GM18858 (cell line): ENCODE measurements around the gene LRRC45.
"Not testable (repeated sequence)": the region's sequence is repeated elsewhere in the genome, so short reads cannot be mapped to it uniquely, and the experiment has no call there.

ENCODE experiments used
- ATAC-seq: cut with Tn5 transposase; IDR thresholded peaks from one replicate; pipeline ENCODE4 v1.9.1; 2021; ENCODE audit not compliant: unreplicated experiment

Gene LRRC45

DNA sequence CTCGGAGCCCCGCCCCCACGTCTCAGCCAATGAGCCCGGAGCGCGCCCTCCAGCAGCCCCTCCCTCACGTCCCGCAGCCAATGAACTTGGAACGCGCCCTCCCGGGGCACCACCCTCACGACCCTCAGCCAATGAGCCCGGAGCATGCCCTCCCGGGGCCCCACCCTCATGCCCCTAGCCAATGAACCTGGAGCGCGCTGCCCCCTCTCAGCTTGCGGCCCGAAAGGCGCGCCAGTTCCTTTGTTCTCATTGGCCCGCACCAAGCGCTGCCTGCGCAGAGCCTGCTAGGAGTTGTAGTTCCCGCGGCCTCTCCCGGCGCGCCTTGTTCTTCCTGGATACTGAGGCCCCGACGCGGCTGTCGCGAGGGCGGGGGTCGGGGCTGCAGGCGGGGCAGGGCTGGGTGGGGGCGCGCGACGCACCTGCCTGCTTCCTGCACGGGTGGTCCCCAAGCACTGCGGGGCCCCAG lies at the start of gene LRRC45:
TSS of gene LRRC45 (plus strand) at position 325 of the 466 bp plus-strand sequence. CDS start 339 bp downstream, outside the sequence.
- peak; percentile 75 for ATAC-seq

DNA sequence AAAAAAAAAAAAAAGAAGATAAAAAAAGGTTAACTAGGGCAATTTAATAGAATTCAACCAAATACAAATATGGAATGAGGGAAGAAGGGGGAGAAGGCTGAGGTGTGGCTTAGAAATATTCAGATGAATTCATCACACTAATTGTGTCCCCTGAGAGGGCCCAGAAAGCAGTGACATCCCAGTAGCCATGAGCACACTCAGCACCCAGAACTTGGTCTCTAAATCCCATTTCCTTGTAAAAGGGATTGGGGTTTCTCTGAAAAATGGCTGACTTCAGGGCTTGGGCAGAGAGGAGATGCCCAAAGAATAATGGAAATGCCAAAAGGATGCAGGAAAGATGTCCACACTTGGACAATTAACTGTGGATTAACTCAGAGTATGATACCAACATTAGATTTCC lies 49.7 kb upstream of the LRRC45 start:
- ATAC-seq, result no peak

DNA sequence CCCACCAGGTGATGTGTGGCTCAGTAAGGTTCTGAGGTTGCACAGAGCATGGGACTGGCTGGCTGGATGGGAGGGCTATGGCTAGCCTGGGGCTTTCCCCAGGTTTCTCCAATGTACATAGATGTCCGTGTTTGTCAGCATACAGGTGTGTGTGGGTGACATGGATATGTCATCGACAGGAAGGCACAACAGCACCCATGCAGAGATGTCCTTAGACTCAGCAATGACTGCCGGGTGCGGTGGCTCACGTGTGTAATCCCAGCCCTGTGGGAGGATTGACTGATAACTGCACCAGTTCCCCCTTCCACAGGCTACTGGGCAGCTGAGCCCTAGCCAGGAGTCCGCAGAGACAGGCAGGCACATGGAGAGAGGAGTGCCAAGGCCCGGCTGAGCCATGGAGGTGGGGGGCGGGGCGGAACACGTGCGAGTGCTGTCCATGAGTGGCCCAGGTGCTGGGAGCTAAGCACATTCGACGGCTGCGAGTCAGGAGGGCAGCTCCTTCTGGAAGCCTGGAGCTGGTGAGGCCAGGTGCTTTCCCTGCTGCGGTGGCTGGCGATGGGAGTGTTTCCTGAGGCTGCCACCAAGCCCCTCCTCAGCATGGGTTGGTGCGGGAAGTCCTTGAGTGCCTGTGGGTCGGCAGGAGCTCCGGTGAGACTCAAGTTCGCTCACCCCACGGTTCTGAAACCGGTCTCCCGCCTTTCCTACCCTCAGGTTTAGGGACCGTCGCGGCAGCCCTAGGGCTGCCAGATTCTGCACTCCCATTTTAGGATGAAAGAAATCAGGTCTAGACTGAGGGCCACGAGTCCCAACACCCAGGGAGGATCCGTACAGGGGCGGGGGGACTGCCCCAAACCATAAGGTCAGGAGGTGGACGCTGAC lies 46.5 kb upstream of the LRRC45 start:
- ATAC-seq, result no peak

DNA sequence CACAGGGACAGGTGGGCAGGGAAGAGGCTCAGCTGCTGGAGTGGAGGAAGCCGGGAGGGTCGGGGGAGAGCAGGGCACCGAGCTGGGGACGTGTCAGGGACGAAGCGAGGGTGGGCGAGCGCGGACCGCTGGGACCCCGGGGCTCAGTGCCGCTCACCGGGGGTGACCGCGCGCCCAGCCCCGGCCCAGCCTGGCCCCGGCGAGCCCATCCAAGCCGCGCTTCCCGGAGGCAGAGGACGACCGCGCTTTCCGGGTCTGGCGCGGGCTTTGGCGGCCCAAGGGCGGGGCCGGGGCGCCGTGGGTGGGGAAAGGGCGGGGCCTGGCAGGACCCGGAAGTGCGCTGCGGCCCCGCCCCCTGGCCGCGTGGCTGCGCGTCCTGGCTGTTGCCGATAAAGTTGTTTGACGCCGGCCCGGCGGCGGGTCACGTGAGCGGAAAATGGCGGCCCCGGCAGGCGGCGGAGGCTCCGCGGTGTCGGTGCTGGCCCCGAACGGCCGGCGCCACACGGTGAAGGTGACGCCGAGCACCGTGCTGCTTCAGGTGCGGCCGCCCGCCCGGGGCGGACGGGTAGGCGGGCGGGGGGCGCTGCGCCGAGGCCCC lies 45.8 kb upstream of the LRRC45 start, which contains the start of gene ASPSCR1:
TSS of gene ASPSCR1 (plus strand) at position 419 of the 598 bp plus-strand sequence. CDS start at position 437, 18 bp downstream.
- peak; percentile 66 for ATAC-seq

DNA sequence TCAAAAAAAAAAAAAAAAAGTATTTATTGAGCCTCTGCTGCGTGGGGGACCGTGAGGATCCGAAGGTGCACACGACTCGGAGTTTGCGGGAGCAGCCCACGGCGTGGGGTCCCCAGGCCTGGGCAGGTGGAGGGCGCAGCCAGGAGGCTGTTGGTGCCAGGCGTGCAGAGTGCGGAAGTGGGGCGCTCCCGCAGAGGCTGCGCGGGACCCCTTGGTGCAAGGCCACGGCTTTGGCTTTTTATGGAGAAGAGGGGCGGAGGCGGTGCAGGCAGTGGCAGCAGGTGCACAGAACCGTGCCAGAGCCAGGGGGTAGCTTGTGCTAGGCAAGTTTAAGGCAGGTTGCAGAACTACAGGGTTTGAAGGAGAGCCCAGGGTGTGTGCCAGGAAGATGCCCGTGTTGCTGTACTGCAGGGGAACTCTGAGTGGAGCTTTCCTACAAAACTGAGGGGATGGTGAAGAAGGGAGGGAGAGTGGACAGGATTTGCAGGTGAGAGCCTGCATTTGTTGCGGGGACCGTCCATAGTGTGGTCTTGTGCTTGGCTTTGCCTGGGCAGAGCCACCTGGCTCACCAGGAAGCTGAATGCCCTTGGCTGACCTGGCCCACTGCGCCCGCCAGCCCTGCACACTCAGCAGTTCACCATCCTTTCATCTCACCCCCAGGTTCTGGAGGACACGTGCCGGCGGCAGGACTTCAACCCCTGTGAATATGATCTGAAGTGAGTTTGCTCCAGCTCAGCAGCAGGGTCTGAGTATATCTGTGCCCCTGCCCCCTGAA lies 44.4 kb upstream of the LRRC45 start:
- ATAC-seq, result no peak

DNA sequence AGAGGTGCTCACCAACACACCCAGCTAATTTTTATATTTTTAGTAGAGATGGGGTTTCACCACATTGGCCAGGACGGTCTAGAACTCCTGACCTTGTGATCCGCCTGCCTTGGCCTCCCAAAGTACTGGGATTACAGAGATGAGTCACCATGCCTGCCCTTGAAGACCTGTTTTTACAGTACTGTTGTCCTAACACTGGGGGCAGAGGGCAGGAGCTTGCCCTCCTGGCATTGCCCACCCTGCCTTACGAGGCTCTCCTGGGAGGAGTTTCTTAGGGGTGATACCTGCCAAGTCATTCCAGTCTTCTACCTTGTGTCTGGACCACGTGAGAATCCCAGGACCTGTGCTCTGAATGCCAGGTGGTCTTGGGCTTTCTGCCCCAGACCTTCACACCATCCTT lies 43.0 kb upstream of the LRRC45 start:
- ATAC-seq, result no peak

DNA sequence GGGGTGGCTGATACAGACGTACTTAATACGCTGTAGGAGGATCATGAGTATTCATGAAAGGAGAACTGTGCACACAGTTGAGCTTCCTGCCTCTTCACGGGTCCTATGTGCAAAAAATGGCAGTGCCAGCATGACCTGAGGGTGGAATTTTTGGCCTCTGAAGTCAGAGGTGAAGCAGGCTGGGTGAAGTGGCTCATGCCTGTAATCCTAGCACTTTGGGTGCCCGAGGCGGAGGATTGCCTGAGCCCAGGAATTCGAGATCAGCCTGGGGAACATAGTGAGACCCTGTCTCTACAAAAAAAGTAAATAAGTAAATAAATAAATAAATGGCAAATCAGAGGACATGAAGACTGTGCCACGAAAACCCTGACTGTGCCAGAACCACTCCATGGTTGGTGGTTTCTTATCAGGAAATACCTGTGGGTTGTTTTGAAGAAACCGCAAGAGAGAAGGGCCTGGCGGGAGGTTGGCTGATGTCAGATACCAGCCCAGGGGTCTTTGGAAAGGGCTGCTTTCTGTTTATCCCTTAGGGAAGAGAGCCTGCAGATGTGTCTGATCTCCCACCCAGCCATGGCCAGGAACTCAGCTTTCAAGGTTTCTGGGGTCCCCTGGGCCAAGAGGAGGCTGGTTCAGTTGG lies 42.3 kb upstream of the LRRC45 start:
- no peak for ATAC-seq

DNA sequence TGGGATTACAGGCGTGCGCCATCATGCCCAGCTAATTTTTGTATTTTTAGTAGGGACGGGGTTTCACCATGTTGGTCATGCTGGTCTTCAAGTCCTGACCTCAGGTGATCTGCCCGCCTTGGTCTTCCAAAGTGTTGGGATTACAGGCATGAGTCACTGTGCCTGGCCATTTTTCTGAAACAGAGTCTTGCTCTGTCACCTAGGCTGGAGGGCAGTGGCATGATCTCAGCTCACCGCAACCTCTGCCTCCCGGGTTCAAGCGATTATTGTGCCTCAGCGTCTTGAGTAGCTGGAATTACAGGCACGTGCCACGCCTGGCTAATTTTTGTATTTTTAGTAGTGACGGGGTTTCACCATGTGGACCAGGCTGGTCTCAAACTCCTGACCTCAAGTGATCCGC lies 41.6 kb upstream of the LRRC45 start:
- not testable (repeated sequence) for ATAC-seq

DNA sequence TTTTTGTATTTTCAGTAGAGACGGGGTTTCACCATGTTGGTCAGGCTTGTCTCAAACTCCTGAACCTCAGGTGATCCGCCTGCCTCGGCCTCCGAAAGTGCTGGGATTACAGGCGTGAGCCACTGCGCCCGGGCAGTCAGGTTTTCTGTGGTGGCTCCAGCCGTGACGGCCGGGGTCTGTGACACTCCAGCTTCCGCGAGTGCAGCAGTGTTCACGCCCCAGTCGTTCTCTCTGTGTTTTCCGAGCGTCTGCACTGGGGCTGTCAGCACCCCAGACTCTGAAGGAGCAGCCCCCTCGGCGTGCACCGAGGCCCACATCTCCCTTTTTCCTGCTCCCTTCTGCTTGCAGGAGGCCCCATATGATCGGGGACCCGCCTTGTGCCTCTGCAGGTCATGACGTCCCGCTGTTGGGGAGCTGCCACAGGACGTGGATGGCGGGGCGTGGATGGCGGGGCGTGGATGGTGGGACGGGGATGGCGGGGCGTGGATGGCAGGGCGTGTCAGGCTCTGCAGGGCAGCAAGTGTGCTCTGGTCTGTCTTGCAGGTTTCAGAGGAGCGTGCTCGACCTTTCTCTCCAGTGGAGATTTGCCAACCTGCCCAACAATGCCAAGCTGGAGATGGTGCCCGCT lies 40.0 kb upstream of the LRRC45 start:
- no peak for ATAC-seq

DNA sequence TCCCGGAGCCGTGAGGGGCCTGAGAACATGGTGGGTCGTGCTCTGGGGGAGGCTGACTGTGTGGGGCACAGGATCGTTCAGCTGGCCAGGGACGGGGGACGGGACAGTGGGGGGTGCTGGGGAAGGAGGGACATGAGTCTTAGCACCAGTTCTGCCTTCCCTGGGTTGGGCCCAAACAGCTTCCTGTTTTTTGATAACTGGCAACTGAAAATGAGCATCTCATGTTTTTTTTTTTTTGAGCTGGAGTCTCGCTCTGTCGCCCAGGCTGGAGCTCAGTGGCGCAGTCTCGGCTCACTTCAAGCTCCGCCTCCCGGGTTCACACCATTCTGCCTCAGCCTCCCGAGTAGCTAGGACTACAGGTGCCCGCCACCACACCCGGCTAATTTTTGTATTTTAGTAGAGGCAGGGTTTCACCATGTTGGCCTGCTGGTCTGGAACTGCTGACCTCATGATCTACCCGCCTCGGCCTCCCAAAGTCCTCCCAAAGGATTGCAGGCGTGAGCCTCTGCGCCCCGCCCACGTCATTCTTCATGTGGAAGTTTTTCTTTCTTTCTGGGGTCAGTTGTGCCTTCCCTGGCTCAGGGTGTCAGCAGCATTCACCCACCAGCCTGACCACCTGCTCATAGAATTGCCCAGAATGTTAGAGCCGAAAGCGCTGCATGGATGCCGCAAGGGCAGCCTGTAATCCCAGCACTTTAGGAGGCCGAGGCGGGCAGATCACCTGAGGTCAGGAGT lies 39.3 kb upstream of the LRRC45 start:
- no peak for ATAC-seq

DNA sequence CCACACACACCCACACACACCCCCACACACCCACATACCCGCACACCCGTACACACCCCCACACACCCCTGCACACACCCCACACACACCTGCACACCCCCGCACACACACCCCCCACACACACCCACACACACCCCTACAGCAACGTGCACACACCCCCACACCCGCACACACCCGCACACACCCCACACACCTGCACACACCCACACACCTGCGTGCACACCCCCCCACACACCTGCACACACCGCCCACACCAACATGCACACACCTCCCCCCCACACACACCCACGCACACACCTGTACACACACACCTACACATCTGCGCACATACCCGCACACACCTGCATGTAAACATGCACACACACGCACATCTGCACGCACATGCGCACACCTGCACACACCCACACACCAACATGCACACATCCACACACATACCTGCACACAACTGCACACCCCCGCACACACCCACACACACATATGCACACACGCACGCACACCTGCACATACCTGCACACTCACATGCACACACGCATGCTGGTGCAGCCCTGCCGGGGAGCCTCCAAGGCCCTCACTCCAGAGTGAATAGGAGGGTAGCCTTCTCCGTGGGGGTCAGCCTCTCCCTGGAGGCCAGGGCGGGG lies 38.2 kb upstream of the LRRC45 start:
- no peak for ATAC-seq

DNA sequence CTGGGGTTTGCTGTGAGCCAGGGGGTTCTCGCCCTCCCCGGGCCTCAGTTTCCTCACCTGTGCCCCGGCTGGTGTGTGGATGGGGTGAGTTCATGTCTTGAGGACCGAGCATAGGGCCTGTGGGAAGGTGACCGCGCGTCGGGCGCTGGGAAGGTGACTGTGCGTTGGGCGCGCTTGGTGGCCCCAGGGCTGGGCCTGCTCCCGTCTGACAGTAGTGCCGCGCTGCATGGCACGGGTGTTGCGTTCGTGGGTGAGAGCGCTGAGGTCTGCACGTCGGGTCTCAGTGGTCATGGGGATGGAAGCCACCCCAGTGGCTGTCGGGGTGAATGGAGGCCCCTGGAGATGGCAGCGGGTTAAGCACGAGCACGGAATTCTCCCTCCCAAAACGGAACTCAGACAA lies 36.5 kb upstream of the LRRC45 start:
- ATAC-seq, result no peak

DNA sequence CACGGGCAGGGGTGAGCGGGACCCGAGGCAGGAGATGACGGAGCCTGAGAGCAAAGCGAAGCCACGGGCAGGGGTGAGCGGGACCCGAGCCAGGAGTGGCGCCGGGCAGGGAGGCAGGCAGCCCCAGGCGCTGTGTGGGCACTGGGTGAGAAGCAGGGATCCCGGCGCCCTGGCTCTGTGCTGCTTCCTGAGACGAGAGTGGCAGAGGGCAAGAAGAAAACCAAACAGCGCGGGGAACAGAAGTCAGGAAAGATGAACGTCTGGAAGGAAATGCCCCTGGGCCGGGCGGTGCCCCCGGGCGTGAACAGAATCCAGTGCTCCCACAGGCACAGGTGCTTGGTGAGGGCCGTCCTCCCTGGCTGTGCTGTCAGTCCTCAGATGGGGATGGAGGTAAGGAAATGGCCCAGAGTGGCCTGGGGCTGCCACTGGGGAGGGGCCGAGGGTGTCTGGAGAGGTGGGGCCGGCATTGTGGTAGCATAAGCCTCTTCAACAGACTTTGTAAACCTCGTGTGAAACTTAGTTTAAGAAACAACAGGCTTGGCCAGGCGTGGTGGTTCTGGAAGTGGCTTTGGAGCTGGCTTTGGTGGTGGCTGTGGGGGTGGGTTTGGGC lies 35.8 kb upstream of the LRRC45 start:
- ATAC-seq, result no peak

DNA sequence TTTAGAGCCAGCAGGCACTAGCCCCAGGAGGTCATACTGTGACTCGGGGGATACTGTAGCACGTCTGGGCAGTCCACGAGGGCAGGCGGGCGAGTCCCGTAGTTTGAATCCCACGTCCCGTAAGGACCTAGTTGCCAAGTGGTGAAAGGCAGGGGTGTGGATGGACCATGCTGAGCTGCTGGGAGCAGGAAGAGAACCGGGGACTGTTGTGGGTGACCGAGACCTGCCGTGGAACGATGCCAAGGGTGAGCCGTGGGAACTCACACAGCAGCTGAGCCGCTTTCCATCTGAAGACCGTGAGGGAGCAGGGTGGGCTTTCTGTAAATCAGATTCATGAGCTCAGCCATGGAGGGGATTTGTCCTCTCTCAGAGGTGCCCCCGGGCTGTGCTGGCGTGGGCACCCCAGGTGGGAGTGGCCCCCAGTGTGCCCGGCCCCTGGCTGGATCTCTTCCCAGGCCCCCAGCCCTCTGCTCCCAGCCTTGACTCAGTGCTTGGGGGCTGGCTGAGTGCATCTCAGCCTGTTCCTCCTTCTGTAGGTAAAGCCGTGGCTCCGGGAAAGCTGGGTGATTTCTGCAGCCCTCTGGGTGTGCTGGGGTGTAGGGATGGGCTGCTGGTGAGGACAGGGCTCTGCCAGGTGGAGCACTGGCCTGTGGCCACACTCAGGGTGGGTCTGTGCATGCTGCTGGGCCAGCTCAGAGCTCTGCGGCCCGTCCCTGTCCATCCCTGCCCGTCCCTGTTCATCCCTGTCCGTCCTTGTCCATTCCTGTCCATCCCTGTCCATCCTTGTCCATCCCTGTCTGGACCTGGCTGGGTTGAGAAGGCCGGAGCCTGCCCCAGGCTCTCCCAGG lies 32.0 kb upstream of the LRRC45 start:
- ATAC-seq, result no peak

DNA sequence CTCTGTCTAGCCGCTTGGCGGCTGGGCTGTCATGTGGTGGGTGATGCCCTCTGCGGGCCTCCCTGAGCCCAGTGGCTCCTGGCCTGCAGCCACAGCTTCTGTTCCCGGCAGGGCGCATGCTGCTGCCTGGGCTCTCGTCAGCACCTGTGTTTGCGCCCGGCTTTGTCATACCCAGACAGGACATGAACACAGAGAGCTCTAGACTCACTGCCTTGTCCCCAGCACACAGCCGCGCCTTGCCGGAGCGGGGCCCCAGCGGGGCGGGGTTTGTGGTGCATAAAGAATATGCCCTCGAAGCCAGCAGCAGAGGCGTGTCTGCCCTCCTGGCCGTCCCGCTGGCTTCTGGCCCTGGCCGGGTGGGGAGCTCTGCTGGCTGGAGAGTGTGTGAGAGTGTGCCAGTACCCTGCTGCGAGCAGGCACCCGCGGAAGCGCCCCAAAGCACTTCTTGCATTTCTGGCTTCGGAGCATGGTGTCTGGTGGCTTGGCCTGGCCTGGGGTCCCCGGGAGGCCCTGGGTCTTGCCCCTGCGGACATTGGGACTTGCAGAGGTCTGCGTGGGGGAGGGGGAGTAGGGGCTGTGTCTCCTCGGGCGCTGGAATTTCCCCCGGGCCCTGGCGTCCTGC lies 31.3 kb upstream of the LRRC45 start:
- no peak for ATAC-seq

DNA sequence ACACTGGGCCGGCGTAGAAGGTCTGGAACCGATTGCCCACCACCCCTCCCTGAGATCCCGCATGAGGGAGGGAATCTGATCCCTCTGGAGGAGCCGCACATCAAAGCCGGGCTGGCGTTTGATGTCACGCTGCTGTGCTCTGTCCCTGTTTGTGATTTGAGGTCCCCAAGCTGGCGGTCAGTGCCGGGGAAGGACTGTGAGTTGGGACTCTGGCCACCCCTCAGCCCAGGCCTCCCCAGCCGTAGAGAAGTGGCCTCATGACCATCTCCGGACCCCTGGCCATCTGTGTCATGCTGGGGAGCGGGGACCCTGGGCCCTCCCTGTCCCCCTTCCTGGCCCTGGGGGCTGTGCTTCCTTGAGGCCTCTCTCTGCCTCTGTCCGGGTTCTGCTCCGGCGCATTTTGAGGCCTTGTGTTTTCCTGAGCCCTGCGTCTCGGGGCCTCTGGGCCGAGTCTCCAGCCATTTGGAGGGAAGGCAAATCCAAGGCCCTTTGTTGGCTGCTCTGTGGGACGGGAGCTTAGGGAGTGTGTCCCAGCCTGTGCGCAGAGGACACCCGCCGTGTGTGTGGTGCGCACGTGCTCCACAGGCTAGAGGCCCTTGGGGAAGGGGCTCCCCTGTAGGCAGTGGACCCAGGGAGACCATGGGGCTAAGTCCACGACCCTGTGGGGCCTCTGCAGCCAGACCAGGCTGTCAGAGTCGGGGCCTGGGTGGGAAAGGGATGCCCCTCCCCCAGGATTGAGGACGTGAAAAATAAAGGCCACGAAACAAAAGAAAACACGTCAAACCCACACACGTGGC lies 30.6 kb upstream of the LRRC45 start:
- no peak for ATAC-seq
